ENCODE data around the gene AKR1C8.
"Not testable (repeated sequence)": the region's sequence is repeated elsewhere in the genome, so short reads cannot be mapped to it uniquely, and the experiment has no call there.

The AKR1C8 gene

DNA sequence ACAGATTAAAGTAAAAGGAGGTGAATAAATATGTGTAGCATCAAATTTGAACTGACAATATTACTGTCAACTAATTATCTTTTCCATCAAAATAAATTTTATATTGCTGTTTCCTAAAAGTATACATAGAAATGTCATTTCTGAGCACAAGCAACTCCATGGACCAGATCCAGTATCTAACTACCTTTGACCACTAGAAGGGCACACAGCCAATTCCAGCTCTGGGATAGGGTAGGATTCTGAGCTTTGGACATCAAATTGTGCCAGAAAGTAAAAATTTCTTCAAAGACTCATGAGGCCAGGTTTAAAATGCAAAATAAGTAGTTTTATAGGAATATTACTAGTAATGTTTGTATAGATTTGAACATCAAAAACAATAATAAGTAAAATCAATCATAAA, 61.1 kb downstream of the AKR1C8 start:
- ATAC-seq (ENCODE audit: insufficient read depth, low read depth), result no peak
- Histone ChIP-seq H3K27ac (ENCODE audit: low read length) (no peak overlapping the region), H3K4me2 (ENCODE audit: insufficient read depth, low read length) (no peak overlapping the region), H3K4me3 (ENCODE audit: low read depth in 1 of 2, low read length in 2 of 2) (no peak overlapping the region), H3K79me2 (ENCODE audit: insufficient read depth, low read length) (no peaks in the 10 kb centered on the region), H3K27me3 (ENCODE audit: insufficient read depth, low read length, poor library complexity) (no peaks in the 10 kb centered on the region), H3K4me1 (ENCODE audit: insufficient read depth, low read length) (no peaks in the 10 kb centered on the region), H3K36me3 (ENCODE audit: insufficient read depth, low read length) (no peaks in the 10 kb centered on the region), H3K9me3 (ENCODE audit: insufficient read depth, low read length, severe bottlenecking) (no peaks in the 10 kb centered on the region), H4K20me1 (ENCODE audit: insufficient read depth, low read length) (no peaks in the 10 kb centered on the region), H3K9ac (ENCODE audit: low read depth, low read length) (no peak overlapping the region), H2AFZ (ENCODE audit: low read depth, low read length) (no peak overlapping the region)
- TF ChIP-seq, protein P1, sequence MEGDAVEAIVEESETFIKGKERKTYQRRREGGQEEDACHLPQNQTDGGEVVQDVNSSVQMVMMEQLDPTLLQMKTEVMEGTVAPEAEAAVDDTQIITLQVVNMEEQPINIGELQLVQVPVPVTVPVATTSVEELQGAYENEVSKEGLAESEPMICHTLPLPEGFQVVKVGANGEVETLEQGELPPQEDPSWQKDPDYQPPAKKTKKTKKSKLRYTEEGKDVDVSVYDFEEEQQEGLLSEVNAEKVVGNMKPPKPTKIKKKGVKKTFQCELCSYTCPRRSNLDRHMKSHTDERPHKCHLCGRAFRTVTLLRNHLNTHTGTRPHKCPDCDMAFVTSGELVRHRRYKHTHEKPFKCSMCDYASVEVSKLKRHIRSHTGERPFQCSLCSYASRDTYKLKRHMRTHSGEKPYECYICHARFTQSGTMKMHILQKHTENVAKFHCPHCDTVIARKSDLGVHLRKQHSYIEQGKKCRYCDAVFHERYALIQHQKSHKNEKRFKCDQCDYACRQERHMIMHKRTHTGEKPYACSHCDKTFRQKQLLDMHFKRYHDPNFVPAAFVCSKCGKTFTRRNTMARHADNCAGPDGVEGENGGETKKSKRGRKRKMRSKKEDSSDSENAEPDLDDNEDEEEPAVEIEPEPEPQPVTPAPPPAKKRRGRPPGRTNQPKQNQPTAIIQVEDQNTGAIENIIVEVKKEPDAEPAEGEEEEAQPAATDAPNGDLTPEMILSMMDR (IDR thresholded peaks at IDR 0.05; ENCODE audit: borderline replicate concordance, extremely low read depth, low read length, poor library complexity, severe bottlenecking), result no peak
- no peak for TF ChIP-seq EZH2 (IDR thresholded peaks at IDR 0.05; ENCODE audit: borderline replicate concordance, low read depth, low read length, severe bottlenecking)
- no peak for DNase-seq

DNA sequence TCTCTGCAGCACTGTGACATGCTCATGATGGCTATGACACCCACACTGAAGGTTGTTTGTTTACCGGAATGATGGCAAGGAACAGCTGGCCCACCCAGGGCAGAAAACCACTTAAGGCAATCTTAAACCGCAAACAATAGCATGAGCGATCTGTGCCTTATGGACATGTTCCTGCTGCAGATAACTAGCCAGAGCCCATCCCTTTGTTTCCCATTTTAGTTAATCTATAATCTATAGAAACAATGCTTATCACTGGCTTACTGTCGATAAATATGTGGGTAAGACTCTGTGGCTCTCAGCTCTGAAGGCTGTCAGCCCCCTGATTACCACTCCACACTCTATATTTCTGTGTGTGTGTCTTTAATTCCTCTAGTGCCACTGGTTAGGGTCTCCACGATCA, 65.0 kb downstream of the AKR1C8 start:
- not testable (repeated sequence) for H3K4me3 ChIP-seq (ENCODE audit: low read depth in 1 of 2, low read length in 2 of 2); H2AFZ ChIP-seq (ENCODE audit: low read depth, low read length); H3K4me1 ChIP-seq (ENCODE audit: insufficient read depth, low read length); H3K27ac ChIP-seq (ENCODE audit: low read length); H4K20me1 ChIP-seq (ENCODE audit: insufficient read depth, low read length); H3K27me3 ChIP-seq (ENCODE audit: insufficient read depth, low read length, poor library complexity); H3K79me2 ChIP-seq (ENCODE audit: insufficient read depth, low read length); H3K4me2 ChIP-seq (ENCODE audit: insufficient read depth, low read length); ATAC-seq (ENCODE audit: insufficient read depth, low read depth); DNase-seq; H3K9me3 ChIP-seq (ENCODE audit: insufficient read depth, low read length, severe bottlenecking); H3K36me3 ChIP-seq (ENCODE audit: insufficient read depth, low read length); H3K9ac ChIP-seq (ENCODE audit: low read depth, low read length)

DNA sequence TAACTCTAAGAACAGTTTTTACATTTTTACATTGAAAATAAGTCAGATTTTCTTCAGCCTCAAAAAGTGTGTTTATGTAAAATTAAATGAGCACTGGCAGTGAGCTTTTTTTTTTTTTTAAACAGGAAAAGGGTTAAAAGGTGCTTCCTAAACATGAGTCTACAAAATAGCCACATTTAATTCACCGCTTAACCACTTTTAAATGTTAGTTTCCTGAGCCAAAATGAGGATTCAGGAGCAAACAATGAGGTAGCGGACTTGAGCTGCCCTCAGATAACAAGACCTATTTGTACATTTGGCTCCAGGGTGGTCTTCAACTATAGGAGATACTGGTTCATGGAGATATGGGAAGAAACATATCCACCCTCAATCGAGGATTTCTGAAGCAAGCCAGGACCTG, 67.9 kb downstream of the AKR1C8 start:
- TF ChIP-seq, protein P1 (IDR thresholded peaks at IDR 0.05; ENCODE audit: borderline replicate concordance, extremely low read depth, low read length, poor library complexity, severe bottlenecking), result no peak
- TF ChIP-seq EZH2 (IDR thresholded peaks at IDR 0.05; ENCODE audit: borderline replicate concordance, low read depth, low read length, severe bottlenecking), result no peak
- DNase-seq, result no peak
- Histone ChIP-seq H3K9ac (ENCODE audit: low read depth, low read length) (no peak overlapping the region), H3K79me2 (ENCODE audit: insufficient read depth, low read length) (no peaks in the 10 kb centered on the region), H3K27ac (ENCODE audit: low read length) (no peak overlapping the region), H2AFZ (ENCODE audit: low read depth, low read length) (no peak overlapping the region), H3K9me3 (ENCODE audit: insufficient read depth, low read length, severe bottlenecking) (no peaks in the 10 kb centered on the region), H4K20me1 (ENCODE audit: insufficient read depth, low read length) (no peaks in the 10 kb centered on the region), H3K36me3 (ENCODE audit: insufficient read depth, low read length) (no peaks in the 10 kb centered on the region), H3K4me3 (ENCODE audit: low read depth in 1 of 2, low read length in 2 of 2) (no peak overlapping the region), H3K4me1 (ENCODE audit: insufficient read depth, low read length) (no peaks in the 10 kb centered on the region), H3K27me3 (ENCODE audit: insufficient read depth, low read length, poor library complexity) (no peaks in the 10 kb centered on the region), H3K4me2 (ENCODE audit: insufficient read depth, low read length) (no peak overlapping the region)
- ATAC-seq (ENCODE audit: insufficient read depth, low read depth), result no peak

DNA sequence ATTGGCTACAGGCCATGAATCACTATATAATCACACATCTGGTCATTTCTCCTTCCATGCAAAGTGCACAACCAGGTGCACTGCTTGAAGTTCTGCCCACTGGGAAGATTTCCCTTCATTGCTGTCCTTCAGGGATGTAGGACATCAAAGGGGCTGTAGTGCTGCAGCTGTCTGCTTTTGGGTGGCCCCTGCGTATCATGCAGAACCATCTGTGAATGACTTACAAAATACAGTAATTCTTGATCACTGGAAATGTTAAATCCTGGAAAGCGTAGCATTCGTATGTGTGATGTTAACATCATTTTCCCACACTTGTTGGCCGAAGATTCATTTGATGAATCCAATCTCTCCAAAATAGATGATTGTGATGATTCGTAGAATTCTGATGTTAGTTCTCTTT, 68.3 kb downstream of the AKR1C8 start:
- H3K27ac ChIP-seq (ENCODE audit: low read length), result no peak overlapping the region
- no peak overlapping the region for H3K4me2 ChIP-seq (ENCODE audit: insufficient read depth, low read length)
- H3K9ac ChIP-seq (ENCODE audit: low read depth, low read length), result no peak overlapping the region

DNA sequence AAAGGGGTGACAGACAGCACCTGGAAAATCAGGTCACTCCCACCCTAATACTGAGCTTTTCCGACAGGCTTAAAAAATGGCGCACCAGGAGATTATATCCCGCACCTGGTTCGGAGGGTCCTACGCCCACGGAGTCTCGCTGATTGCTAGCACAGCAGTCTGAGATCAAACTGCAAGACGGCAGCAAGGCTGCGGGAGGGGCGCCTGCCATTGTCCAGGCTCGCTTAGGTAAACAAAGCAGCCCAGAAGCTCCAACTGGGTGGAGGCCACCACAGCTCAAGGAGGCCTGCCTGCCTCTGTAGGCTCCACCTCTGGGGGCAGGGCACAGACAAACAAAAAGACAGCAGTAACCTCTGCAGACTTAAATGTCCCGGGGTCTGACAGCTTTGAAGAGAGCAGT, 75.1 kb downstream of the AKR1C8 start:
- not testable (repeated sequence) for H3K9ac ChIP-seq (ENCODE audit: low read depth, low read length); H4K20me1 ChIP-seq (ENCODE audit: insufficient read depth, low read length); H2AFZ ChIP-seq (ENCODE audit: low read depth, low read length); DNase-seq; H3K27me3 ChIP-seq (ENCODE audit: insufficient read depth, low read length, poor library complexity); H3K4me1 ChIP-seq (ENCODE audit: insufficient read depth, low read length); H3K9me3 ChIP-seq (ENCODE audit: insufficient read depth, low read length, severe bottlenecking); ATAC-seq (ENCODE audit: insufficient read depth, low read depth); H3K4me3 ChIP-seq (ENCODE audit: low read depth in 1 of 2, low read length in 2 of 2); H3K36me3 ChIP-seq (ENCODE audit: insufficient read depth, low read length); H3K4me2 ChIP-seq (ENCODE audit: insufficient read depth, low read length); H3K27ac ChIP-seq (ENCODE audit: low read length); H3K79me2 ChIP-seq (ENCODE audit: insufficient read depth, low read length)

More for the DNA sequence above, 68.3 kb downstream of the AKR1C8 start:
- Histone ChIP-seq H3K9me3 (ENCODE audit: insufficient read depth, low read length, severe bottlenecking) (no peaks in the 10 kb centered on the region), H2AFZ (ENCODE audit: low read depth, low read length) (no peak overlapping the region), H3K36me3 (ENCODE audit: insufficient read depth, low read length) (no peaks in the 10 kb centered on the region), H3K27me3 (ENCODE audit: insufficient read depth, low read length, poor library complexity) (no peaks in the 10 kb centered on the region), H3K4me1 (ENCODE audit: insufficient read depth, low read length) (no peaks in the 10 kb centered on the region), H4K20me1 (ENCODE audit: insufficient read depth, low read length) (no peaks in the 10 kb centered on the region), H3K79me2 (ENCODE audit: insufficient read depth, low read length) (no peaks in the 10 kb centered on the region), H3K4me3 (ENCODE audit: low read depth in 1 of 2, low read length in 2 of 2) (no peak overlapping the region)
- no peak for DNase-seq
- TF ChIP-seq EZH2 (IDR thresholded peaks at IDR 0.05; ENCODE audit: borderline replicate concordance, low read depth, low read length, severe bottlenecking), result no peak
- TF ChIP-seq, protein P1 (IDR thresholded peaks at IDR 0.05; ENCODE audit: borderline replicate concordance, extremely low read depth, low read length, poor library complexity, severe bottlenecking), result no peak
- ATAC-seq (ENCODE audit: insufficient read depth, low read depth), result no peak

All from DND-41 (cell line).